PFSK-1 (cell line): ENCODE measurements around the gene ACTN1.

Experiments used
- POLR2AphosphoS5 ChIP-seq: IDR thresholded peaks from 2 replicates; pipeline ENCODE4 v1.6.1; 2012; ENCODE audit warnings: low read depth, mild to moderate bottlenecking, control low read depth, low read length, moderate library complexity
- REST ChIP-seq, 2 experiments: IDR thresholded peaks; 2 replicates each; pipeline versions ENCODE4 v1.6.1 to v1.8.0; 2011 to 2012; ENCODE audit warnings: low read depth in 2 of 2, low read length in 2 of 2, control low read depth in 1 of 2, inconsistent platforms in 1 of 2, mild to moderate bottlenecking in 1 of 2, moderate library complexity in 1 of 2; ENCODE audit not compliant: insufficient read depth in 1 of 2
- TAF1 ChIP-seq: IDR thresholded peaks from 2 replicates; pipeline ENCODE4 v1.6.1; 2012; ENCODE audit warnings: low read length, control low read depth, borderline replicate concordance; ENCODE audit not compliant: insufficient read depth

GRCh38 chr14:68873376-68873775, 105.7 kb downstream of the ACTN1 start:
- no peak for TF ChIP-seq TAF1
- TF ChIP-seq REST (IDR thresholded peaks at IDR 0.05; ENCODE audit: insufficient read depth in 1 of 2, low read depth in 2 of 2, low read length in 2 of 2) = no peak
- TF ChIP-seq POLR2AphosphoS5 = no peak
